ENCODE results near the gene CPA1. TPM values are rescaled to one million over a fixed set of nuclear protein-coding genes. Genes with fewer than 3 reads are reported as not detected.
"Not testable (repeated sequence)": the region's sequence is repeated elsewhere in the genome, so short reads cannot be mapped to it uniquely, and the experiment has no call there.

Gene CPA1
- total RNA-seq, 1 donor from 2014 or later, result not detected

DNA sequence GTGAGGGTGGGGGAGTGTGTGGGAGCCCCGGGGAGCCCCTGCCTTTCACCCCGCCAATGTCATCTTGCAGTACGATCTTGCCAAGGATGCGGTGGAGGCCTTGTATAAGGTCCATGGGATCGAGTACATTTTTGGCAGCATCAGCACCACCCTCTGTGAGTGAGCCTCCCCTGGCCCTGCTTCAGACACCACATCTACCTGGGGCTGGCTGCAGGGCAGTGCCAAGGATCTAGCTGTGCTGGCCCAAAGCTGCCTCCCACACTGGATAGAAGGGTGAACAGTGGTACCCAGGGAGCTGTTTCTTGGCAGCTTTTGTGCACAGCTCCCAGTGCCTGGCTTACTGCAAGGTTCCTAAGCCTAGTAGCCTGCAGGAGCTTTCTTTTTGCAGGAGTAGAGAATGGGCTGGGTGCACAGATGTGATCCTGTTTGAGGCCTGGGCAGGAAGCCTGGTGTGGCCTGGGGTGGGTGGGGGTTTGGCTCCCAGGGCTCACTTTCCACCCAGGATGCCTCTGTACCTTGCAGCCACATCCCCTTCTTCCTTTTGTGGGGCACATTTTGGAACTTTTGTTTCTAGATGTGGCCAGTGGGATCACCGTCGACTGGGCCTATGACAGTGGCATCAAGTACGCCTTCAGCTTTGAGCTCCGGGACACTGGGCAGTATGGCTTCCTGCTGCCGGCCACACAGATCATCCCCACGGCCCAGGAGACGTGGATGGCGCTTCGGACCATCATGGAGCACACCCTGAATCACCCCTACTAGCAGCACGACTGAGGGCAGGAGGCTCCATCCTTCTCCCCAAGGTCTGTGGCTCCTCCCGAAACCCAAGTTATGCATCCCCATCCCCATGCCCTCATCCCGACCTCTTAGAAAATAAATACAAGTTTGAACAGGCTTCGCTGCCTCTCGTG lies 12.2 kb upstream of the CPA1 start:
- intact Hi-C loops (cut with DNase I), result loop anchor here (10.0 kb wide), 1 partner anchor 77 kb away; the partner anchor contains the start of gene CEP41

GRCh38 chr7:130369110-130369711 lies 11.1 kb upstream of the CPA1 start:
- intact Hi-C loops (cut with DNase I), result loop anchor here (10.0 kb wide), 1 partner anchor 76 kb away; the partner anchor contains the start of gene CEP41
- DNase-seq (ENCODE audit: low spot score), result no peak

More for the DNA sequence above, 12.2 kb upstream of the CPA1 start:
- DNase-seq (ENCODE audit: low spot score), result peak; percentile 71

GRCh38 chr7:130369831-130370550 lies 10.3 kb upstream of the CPA1 start:
- DNase-seq (ENCODE audit: low spot score), result no peak
- intact Hi-C loops (cut with DNase I), result loop anchor here (10.0 kb wide), 1 partner anchor 75 kb away; the partner anchor contains the start of gene CEP41

DNA sequence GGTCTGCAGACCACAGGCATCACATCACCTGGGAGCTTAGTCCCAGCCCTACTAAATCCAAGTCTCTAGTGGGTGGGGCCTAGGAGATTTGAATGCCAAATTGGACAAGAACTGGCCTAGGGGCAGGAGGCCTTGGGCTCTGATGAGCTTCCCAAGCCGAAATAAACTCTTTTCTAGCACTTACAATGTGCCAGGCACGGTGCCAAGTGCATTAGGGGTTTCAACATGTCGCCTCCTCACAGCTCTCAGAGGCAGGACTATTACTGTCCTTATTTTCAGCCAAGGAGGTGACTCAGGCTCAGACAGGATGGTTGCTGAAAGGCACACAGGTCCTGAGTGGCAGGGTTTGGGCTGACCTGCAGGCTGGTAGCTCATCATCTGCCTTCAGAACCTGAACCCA lies 9.2 kb upstream of the CPA1 start:
- no peak for DNase-seq (ENCODE audit: low spot score)
- intact Hi-C loops (cut with DNase I), result no loop called here

- intact Hi-C loops (cut with DNase I), result no loop called here
- DNase-seq (ENCODE audit: low spot score), result peak; percentile 24
These were observed 7.7 kb upstream of the CPA1 start for GRCh38 chr7:130372402-130373165.

DNA sequence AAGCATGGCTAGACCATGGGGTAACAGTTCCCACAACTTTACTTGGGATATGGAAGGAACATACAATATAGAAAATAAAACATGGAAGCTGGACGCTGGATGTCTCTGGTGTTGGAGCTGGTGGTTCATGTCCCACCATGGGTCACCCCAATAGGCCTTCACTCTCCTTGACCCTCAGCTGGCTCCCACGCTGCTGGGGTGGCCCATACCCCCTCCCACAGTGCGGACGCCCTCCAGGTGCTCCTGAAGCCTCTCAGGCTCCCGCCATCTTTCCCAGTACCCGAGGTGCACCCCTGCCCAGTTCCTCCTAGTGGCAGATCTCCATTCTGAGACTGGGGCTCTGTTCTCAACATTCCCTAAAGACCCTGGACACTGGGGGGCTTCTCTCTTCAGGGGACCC lies 5.8 kb upstream of the CPA1 start:
- intact Hi-C loops (cut with DNase I), result no loop called here
- DNase-seq (ENCODE audit: low spot score), result peak; percentile 65

DNA sequence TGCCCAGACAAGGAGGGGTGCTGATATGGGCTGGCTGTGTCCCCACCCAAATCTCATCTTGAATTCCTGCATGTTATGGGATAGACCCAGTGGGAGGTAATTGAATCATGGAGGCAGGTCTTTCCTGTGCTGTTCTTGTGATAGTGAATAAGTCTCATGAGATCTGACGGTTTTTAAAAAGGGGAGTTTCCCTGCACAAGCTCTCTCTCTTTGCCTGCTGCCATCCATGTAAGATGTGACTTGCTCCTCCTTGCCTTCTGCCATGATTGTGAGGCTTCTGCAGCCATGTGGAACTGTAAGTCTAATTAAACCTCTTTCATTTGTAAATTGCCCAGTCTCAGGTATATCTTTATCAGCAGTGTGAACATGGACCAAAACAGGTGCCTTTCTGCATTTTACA lies 3.8 kb upstream of the CPA1 start:
- DNase-seq (ENCODE audit: low spot score); intact Hi-C loops (cut with DNase I): not testable (repeated sequence)

DNA sequence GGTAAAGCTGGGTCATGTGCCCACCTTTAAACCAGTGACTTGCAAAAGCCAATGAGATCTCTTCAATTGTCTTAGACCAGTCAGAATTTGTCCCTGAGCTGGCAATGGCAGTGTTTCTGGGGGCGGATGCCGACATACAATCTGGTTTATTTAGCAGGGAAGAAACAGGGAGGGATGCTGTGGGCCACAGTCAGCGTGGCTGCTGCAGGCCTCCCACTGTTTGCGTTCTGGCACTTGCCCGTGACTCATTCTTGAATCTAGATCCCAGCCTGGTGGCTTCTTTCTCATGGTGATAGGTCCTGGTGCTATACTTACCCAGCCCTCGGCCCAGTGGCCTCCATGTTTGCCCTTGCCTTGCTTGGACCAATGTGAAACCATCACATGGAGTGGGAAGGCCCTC lies 3.1 kb upstream of the CPA1 start:
- intact Hi-C loops (cut with DNase I), result no loop called here
- no peak for DNase-seq (ENCODE audit: low spot score)

GRCh38 chr7:130379019-130379418 lies 1.3 kb upstream of the CPA1 start:
- intact Hi-C loops (cut with DNase I), result no loop called here
- no peak for DNase-seq (ENCODE audit: low spot score)

- intact Hi-C loops (cut with DNase I), result no loop called here
These were observed 768 bp upstream of the CPA1 start for GRCh38 chr7:130379532-130379920.

DNA sequence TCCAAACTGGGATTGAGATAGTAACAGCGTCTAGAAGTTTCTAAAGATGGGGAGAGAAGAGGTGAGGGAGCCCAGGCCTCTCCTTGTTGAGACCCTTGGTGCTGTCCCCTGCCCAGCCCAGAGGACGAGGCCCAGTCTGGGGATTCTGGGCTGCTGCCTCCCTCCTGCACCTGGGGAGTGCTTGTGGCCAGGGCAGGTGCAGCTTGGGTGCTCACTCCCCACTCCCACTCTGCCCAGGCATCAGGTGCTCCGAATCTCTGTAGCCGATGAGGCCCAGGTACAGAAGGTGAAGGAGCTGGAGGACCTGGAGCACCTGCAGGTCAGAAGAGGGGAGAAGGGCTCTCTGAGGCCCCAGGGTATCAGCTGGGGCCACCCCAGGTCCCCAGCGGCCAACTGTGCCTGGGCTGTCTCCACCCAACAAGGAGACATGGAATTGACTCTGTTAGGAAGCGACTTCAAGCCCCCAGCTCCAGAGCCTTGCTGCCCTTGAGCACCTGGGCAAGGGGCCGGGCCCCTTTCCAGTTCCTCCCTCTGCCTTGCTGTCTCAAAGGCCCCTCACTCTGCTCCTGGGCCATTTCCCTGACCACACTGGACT lies 664 bp downstream of the CPA1 start:
- intact Hi-C loops (cut with DNase I), result no loop called here

More at GRCh38 chr7:130379532-130379920, 768 bp upstream of the CPA1 start:
- DNase-seq (ENCODE audit: low spot score), result no peak

DNA sequence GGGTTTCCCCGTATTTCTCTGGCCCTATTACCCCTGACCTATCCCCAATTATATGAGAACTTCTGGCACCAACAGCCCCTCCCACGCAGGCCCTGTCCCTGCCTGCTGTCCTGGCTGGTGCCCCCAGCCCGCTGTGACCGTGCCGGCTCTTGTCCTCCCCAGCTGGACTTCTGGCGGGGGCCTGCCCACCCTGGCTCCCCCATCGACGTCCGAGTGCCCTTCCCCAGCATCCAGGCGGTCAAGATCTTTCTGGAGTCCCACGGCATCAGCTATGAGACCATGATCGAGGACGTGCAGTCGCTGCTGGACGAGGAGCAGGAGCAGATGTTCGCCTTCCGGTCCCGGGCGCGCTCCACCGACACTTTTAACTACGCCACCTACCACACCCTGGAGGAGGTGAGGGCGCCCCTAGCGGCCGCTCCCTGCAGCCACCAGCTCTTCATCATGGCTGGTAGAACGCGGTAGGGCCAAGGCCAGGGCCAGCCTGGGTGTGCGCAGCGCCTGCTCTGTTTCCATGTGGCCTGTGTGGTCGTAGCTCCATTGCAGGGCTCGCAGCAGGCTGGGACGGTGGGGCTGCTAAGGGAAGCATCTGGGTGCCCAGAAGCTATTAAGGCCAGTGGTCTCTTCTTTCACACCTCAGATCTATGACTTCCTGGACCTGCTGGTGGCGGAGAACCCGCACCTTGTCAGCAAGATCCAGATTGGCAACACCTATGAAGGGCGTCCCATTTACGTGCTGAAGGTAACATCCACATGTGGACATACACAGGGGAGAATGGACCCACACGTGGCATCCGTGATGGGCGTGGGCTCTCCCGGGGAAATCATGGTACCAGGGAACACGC lies 1.4 kb downstream of the CPA1 start:
- no peak for DNase-seq (ENCODE audit: low spot score)
- intact Hi-C loops (cut with DNase I), result no loop called here

More for the DNA sequence above, 664 bp downstream of the CPA1 start:
- no peak for DNase-seq (ENCODE audit: low spot score)

DNA sequence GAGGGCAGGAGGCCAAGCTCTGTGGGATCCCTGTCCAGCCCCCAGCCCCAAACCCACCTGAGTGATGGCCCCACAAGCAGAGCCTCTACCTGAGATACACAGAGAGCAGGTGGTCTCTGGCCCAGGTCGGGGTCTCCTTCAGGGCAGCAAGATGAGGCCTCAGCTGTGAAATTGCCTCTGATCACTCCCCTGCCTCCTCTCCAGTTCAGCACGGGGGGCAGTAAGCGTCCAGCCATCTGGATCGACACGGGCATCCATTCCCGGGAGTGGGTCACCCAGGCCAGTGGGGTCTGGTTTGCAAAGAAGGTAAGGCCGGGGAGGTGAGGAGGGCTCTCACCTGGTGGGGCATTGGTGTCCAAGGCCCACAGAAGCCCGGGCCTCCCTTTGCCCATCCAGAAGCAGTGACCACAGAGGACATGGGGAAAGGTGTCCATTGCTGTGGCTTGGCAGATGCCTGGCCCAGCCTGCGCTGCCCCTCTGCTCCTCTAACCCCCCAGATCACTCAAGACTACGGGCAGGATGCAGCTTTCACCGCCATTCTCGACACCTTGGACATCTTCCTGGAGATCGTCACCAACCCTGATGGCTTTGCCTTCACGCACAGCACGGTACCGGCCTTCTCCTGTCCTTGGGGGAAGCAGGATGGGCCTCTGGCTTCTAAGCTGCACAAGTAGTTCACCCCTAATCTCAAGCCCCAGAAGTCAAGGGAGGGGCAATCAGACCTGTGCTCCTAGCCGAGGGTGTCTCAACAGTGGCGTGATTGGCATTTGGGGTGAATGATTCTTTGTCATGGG lies 3.1 kb downstream of the CPA1 start:
- intact Hi-C loops (cut with DNase I), result no loop called here
- no peak for DNase-seq (ENCODE audit: low spot score)

DNA sequence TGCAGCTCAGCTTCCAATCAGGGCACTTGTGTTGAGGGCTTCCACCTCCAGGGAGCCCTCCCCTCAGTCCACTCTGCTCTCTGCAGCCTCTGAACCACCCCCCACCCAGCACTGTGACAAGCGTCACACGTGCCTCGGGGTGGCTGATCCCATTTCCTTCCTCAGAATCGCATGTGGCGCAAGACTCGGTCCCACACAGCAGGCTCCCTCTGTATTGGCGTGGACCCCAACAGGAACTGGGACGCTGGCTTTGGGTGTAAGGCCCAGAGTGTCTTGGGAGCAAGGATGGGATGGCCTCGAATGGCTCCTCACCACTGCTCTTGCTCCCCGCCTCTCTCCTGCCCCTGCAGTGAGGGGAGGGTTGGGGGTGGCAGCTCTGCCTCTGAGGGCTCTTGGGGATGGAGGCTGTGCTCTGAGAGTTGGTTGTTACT lies 4.1 kb downstream of the CPA1 start:
- no peak for DNase-seq (ENCODE audit: low spot score)
- intact Hi-C loops (cut with DNase I), result no loop called here

DNA sequence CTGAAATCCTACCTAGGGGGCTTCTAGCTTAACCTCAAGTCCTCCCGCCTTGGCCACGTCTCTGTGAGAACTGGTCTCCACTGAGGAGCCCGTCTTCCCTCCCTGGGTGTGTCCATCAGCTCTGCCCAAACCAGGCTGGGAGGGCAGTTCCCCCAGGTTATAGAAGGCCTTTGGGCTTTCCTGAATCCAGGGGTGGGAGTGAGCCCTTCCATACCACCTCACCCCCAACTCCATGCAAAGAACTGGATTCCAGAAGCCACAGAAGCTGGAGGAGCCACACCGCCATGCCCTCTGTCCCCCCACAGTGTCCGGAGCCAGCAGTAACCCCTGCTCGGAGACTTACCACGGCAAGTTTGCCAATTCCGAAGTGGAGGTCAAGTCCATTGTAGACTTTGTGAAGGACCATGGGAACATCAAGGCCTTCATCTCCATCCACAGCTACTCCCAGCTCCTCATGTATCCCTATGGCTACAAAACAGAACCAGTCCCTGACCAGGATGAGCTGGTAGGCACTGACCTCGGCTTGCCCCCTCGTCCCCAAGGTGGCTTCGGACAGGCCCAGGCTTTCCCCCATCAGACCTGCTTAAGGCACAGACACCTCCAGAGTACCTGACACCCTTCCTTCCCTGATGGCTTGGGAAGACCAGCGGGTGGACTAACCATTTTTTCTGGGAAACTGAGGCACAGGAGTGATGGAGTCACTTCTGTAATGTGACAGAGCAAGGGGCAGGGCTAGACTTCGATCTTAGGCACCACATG lies 4.7 kb downstream of the CPA1 start:
- intact Hi-C loops (cut with DNase I), result no loop called here
- no peak for DNase-seq (ENCODE audit: low spot score)

DNA sequence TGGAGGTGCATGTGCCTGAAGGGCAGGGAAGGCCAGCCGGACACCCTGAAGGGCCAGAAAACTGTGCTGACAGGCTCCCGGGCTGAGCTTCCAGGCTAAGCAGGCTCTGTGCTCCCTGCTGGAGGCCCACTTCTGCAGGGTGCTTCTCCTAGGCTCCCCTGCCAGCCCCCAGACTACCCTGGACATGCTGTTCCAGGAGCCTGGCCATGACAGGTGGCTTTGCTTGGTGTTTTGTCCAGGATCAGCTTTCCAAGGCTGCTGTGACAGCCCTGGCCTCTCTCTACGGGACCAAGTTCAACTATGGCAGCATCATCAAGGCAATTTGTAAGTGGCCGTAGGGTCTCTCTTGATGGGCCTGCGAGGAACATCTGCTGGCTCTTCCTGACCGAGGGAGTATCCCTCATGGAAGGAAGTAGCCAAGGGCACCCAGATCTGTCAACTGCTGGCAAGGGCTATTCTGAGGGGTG lies 5.3 kb downstream of the CPA1 start:
- intact Hi-C loops (cut with DNase I), result no loop called here
- no peak for DNase-seq (ENCODE audit: low spot score)

DNA sequence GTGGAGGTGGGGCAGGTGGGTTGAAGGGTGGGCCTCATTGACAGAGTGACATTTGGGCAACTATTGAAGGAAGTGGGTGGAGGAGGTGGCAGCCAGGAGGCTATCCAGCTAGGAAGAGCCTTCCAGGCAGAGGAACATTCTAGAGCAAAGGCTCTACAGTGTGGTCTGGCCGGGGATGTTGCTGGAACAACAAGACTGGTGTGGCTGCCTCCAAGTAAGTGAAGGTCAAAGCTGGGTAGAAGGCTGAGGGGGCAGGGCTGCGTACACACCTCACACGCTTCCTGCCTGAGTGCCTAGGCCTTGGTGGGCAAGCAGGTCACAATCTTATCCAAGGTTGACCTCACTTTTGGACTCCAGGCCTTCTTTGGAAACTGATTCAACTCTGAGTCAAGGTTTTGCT lies 6.6 kb downstream of the CPA1 start:
- intact Hi-C loops (cut with DNase I), result no loop called here
- no peak for DNase-seq (ENCODE audit: low spot score)

Measured in cardiac septum (tissue), 1 donor.